ENCODE measurements around the gene SDF2.

- TF ChIP-seq EZH2 (IDR thresholded peaks at IDR 0.05; ENCODE audit: insufficient read depth, poor library complexity, severe bottlenecking) (no peak), EZH2phosphoT487 (IDR thresholded peaks at IDR 0.05; ENCODE audit: insufficient read depth, low read depth) (no peak)
These were observed 16.1 kb downstream of the SDF2 start for GRCh38 chr17:28645576-28645939.

Data from GM23248 (cell line).